GM13977 (cell line): Measurements from ENCODE around the gene NEK5.
"Not testable (repeated sequence)": the region's sequence is repeated elsewhere in the genome, so short reads cannot be mapped to it uniquely, and the experiment has no call there.

Experiments used
- DNase-seq: peaks from one replicate; pipeline ENCODE4 v3.0.0; 2012; ENCODE audit warnings: low spot score
- CTCF ChIP-seq: IDR thresholded peaks from 2 replicates; pipeline ENCODE4 v1.5.1; 2012; ENCODE audit warnings: mild to moderate bottlenecking, control low read depth; ENCODE audit not compliant: insufficient read depth; ENCODE audit errors: extremely low read depth, missing control alignments
- in situ Hi-C: fragments of 300-500 bp; cut with MboI; formaldehyde crosslinking; loops from one replicate; pipeline ENCODE4 v1.12.0; 2022; ENCODE audit warnings: low sequenced_read_pairs, low pct_unique_long_range_greater_than_20kb, mixed read lengths, inconsistent platforms; ENCODE audit not compliant: unreplicated experiment

NEK5 gene

GRCh38 chr13:52097197-52097596 is 31.7 kb downstream of the NEK5 start:
- in situ Hi-C loops: no loop called here
- TF ChIP-seq CTCF: no peak
- no peak for DNase-seq

GRCh38 chr13:52096748-52097147 is 32.1 kb downstream of the NEK5 start:
- no peak for DNase-seq
- in situ Hi-C loops: no loop called here
- TF ChIP-seq CTCF: no peak

DNA sequence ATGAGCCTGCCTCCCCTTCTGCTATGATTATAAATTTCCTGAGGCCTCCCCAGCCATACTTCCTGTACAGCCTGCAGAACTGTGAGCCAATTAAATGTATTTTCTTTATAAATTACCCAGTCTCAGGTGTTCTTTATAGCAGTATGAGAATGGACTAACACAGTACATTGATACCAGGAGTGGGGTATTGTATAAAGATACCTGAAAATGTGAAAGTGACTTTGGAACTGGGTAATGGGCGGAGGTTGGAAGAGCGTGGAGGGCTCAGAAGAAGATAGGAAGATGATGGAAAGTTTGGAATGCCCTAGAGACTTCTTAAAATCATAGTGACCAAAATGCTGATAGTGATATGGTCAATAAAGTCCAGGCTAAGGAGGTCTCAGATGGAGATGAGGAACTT is 32.8 kb downstream of the NEK5 start:
- no peak for TF ChIP-seq CTCF
- in situ Hi-C loops: no loop called here
- DNase-seq: no peak

DNA sequence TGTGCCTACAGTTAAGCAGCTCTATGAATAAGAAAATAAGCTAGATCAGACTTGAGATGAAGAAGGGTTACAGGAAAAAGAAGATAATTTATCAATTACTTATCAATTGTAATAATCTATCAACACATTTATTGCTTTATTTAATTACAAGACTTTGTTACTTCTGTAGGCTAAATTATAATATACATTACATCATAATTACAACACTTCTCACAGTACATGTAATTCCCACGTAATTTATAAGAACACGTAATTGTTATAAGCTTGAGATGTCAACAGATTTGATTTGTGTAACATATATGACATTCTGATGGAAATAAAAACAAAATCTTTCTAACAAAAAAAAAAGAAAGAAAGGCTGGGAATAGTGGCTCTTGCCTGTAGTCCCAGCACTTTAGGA is 36.8 kb downstream of the NEK5 start:
- in situ Hi-C loops: no loop called here
- TF ChIP-seq CTCF: no peak
- no peak for DNase-seq

- DNase-seq: no peak
- TF ChIP-seq CTCF: no peak
- in situ Hi-C loops: no loop called here
Measured at GRCh38 chr13:52091473-52091872, 37.4 kb downstream of the NEK5 start.

DNA sequence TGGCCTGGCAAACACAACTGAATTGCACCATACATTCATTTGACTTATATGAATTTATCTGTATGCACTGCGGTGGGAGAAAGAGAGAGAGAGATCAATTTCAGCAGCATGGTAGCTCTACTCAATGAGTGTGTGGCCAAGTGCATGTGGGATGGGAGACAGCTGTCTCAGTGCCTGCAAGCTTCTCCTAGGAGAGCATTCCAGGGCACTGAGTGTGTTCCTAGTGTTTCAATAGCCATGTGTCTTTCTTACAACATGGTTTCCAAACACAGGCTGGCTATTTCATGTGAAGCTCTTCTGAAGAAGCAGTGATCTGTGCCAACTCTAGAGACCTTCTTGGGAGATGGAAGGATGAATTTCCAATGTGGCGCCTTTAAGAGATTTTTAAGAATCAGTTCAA is 43.5 kb downstream of the NEK5 start:
- no peak for DNase-seq
- in situ Hi-C loops: no loop called here
- TF ChIP-seq CTCF: no peak

DNA sequence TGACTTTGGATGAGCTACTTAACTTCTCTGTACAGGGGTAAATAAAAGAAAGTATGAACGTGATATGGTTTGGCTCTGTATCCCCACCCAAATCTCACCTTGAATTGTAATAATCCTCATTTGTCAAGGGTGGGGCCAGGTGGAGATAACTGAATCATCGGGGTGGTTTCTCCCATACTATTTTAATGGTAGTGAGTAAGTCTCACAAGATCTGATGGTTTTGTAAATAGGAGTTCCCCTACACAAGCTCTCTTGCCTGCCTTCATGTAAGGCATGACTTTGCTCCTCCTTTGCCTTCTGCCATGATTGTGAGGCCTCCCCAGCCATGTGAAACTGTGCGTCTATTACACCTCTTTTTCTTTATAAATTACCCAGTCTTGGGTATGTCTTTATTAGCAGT is 43.9 kb downstream of the NEK5 start:
- DNase-seq, in situ Hi-C loops: not testable (repeated sequence)
